ENCODE measurements around the gene ITGAX.
A peak's percentile ranks its signal among the peaks of the same experiment; 100 is the strongest.

DNA sequence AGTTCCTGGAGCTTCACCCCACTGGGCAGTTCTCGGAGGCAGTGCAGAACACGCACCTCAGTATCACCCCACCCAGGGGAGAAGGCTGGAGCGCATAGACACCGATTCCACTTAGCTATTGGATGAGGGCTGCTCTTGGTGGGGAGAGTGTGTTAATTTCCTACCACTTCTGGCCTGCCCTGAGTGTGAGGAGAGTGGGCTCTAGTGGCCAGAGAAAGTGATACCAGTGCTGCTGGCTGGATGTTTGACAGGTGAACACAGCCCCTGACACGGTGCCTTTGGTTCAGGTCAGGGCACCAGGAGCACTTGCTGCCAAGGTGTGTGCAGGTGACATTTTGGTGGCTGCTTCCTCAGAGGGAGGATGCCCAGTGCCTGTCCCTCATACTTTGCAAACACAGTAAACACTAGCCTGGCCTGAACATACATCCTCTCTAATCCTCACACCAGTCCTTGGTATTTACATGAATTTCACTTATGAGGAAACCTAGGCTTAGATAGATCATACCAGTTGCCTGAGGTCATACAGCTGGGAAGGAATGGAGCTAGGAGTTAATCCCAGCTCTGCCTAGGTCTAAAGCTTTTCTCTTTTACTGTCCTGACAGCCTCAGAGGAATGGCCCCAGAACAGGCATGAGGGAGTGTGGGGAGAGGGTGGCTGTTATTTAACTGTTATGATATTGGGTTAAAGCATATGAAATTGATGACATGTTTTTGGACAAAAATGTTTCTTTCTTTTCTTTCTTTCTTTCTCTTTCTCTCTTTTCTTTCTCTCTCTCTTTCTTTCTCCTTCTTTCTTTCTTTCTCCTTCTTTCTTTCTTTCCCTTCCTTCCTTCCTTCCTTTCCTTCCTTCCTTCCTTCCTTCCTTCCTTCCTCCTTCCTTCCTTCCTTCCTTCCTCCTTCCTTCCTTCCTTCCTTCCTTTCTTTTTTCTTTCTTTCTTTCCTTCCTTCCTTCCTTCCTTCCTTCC lies 21.0 kb upstream of the ITGAX start:
- peak; percentile 32 for TF ChIP-seq CTCF (IDR thresholded peaks at IDR 0.05; ENCODE audit: poor library complexity)
- TF ChIP-seq EZH2 (IDR thresholded peaks at IDR 0.05; ENCODE audit: borderline replicate concordance), result no peak
- no peak for TF ChIP-seq EZH2phosphoT487 (IDR thresholded peaks at IDR 0.05; ENCODE audit: low read depth, severe bottlenecking, unreplicated experiment)
